CD14-positive monocyte (primary cell): Measurements from ENCODE around the gene ERBB4. TPM values are rescaled to one million over a fixed set of nuclear protein-coding genes. Genes with fewer than 3 reads are reported as not detected.

Source experiments
- DNase-seq, 3 donors: peaks; one replicate each; pipeline ENCODE4 v3.0.0-alpha.2; 2011 to 2022
- H2AFZ ChIP-seq: 2 replicates; pipeline ENCODE4 v1.6.0; 2012; ENCODE audit warnings: mild to moderate bottlenecking, low read depth, low read length, inconsistent platforms; ENCODE audit not compliant: insufficient read depth, poor library complexity, severe bottlenecking
- H3K27ac ChIP-seq, 2 donors: 1 replicate in 1 of 2; 2 replicates in 1 of 2; pipeline ENCODE4 v1.5.1; 2012 to 2013; ENCODE audit warnings: low read length in 2 of 2, control low read depth in 1 of 2, inconsistent platforms in 1 of 2, low read depth in 1 of 2, mild to moderate bottlenecking in 1 of 2
- H3K27me3 ChIP-seq, 2 donors: one replicate each; pipeline versions ENCODE4 v1.6.0 to v1.6.1; 2011 to 2013; ENCODE audit warnings: low read length in 2 of 2; ENCODE audit not compliant: control insufficient read depth in 2 of 2, insufficient read depth in 2 of 2
- H3K36me3 ChIP-seq, 2 donors: replicated peaks in 1 of 2; 1 replicate in 1 of 2; 2 replicates in 1 of 2; pipeline versions ENCODE4 v1.5.1 to v1.6.1; 2012 to 2013; ENCODE audit warnings: low read length in 2 of 2, control low read depth in 1 of 2, inconsistent platforms in 1 of 2, mild to moderate bottlenecking in 1 of 2; ENCODE audit not compliant: insufficient read depth in 2 of 2, control insufficient read depth in 1 of 2
- H3K4me1 ChIP-seq, 2 donors: 1 replicate in 1 of 2; 2 replicates in 1 of 2; pipeline versions ENCODE4 v1.5.1 to v1.6.1; 2012 to 2013; ENCODE audit warnings: low read length in 2 of 2, control low read depth in 1 of 2, inconsistent platforms in 1 of 2, mild to moderate bottlenecking in 1 of 2, moderate library complexity in 1 of 2; ENCODE audit not compliant: insufficient read depth in 2 of 2, control insufficient read depth in 1 of 2
- H3K4me2 ChIP-seq: replicated peaks from 2 replicates; pipeline ENCODE3; 2012; ENCODE audit warnings: low read length, moderate library complexity, mild to moderate bottlenecking; ENCODE audit not compliant: poor library complexity, severe bottlenecking; ENCODE audit errors: extremely low read depth
- H3K4me3 ChIP-seq, 3 experiments: fragments of 200-600 bp in 1 of 3; sonication (generic) in 1 of 3; replicated peaks in 1 of 3; 1 replicate in 2 of 3; 2 replicates in 1 of 3; pipeline ENCODE4 v1.5.1; 2011 to 2013; ENCODE audit warnings: low read length in 3 of 3, mild to moderate bottlenecking in 3 of 3, control low read depth in 2 of 3, low read depth in 2 of 3, inconsistent platforms in 1 of 3, moderate library complexity in 1 of 3
- H3K79me2 ChIP-seq: 2 replicates; pipeline ENCODE4 v1.6.0; 2012; ENCODE audit warnings: mild to moderate bottlenecking, control low read depth, inconsistent platforms, low read length, moderate library complexity; ENCODE audit not compliant: insufficient read depth
- H3K9ac ChIP-seq: 2 replicates; pipeline ENCODE4 v1.6.0; 2017; ENCODE audit warnings: low read length, mild to moderate bottlenecking; ENCODE audit not compliant: insufficient read depth, poor library complexity, severe bottlenecking
- H3K9me3 ChIP-seq, 2 donors: replicated peaks in 1 of 2; 1 replicate in 1 of 2; 2 replicates in 1 of 2; pipeline versions ENCODE4 v1.5.1 to v1.6.1; 2012 to 2013; ENCODE audit warnings: low read length in 2 of 2, control low read depth in 1 of 2; ENCODE audit not compliant: control insufficient read depth in 1 of 2, insufficient read depth in 1 of 2
- H4K20me1 ChIP-seq: 2 replicates; pipeline ENCODE4 v1.6.0; 2012; ENCODE audit warnings: mild to moderate bottlenecking, low read length, control low read depth, moderate library complexity; ENCODE audit not compliant: insufficient read depth
- H3K27ac Mint-ChIP-seq, 7 donors: one replicate each; pipeline ENCODE4 v1.8.0; 2020; ENCODE audit warnings: mild to moderate bottlenecking in 7 of 7, mixed read lengths in 7 of 7, moderate library complexity in 6 of 7, inconsistent platforms in 2 of 7
- H3K27me3 Mint-ChIP-seq, 3 donors: one replicate each; pipeline ENCODE4 v1.8.0; 2021 to 2022; ENCODE audit warnings: low read depth in 3 of 3, mild to moderate bottlenecking in 3 of 3, mixed read lengths in 3 of 3, moderate library complexity in 3 of 3, inconsistent platforms in 1 of 3
- H3K36me3 Mint-ChIP-seq, 2 donors: one replicate each; pipeline ENCODE4 v1.8.0; 2020; ENCODE audit warnings: mixed read lengths in 2 of 2, inconsistent platforms in 1 of 2, mild to moderate bottlenecking in 1 of 2
- H3K4me1 Mint-ChIP-seq: one replicate; pipeline ENCODE4 v1.8.0; 2020; ENCODE audit warnings: mild to moderate bottlenecking, mixed read lengths
- H3K4me3 Mint-ChIP-seq, 2 donors: one replicate each; pipeline ENCODE4 v1.8.0; 2020; ENCODE audit warnings: mild to moderate bottlenecking in 2 of 2, mixed read lengths in 2 of 2, moderate library complexity in 1 of 2
- H3K9me3 Mint-ChIP-seq, 7 donors: one replicate each; pipeline ENCODE4 v1.8.0; 2020 to 2022; ENCODE audit warnings: mixed read lengths in 7 of 7, mild to moderate bottlenecking in 6 of 7, moderate library complexity in 6 of 7, inconsistent platforms in 2 of 7
- WGBS: methylation state at CpG from one replicate; pipeline ENCODE4 v1.1.5; 2013; ENCODE audit warnings: missing lambda C conversion rate; ENCODE audit not compliant: insufficient coverage; 5-methylcytosine and 5-hydroxymethylcytosine counted together
- intact Hi-C, 2 donors: fragments of 100-400 bp; cut with micrococcal nuclease; formaldehyde crosslinking; loops; one replicate each; pipeline versions ENCODE4 v1.15.0 to v1.15.1; 2023
- polyA plus RNA-seq, 3 donors: library from polyadenylated mRNA; depleted of rRNA in 1 of 3; unstranded in 2 of 3; stranded (reverse) in 1 of 3; fragments of 300-500 nt in 2 of 3; fragments of >200 nt in 1 of 3; fragmentation: Illumina TruSeq in 2 of 3; gene quantifications; 1 replicate in 2 of 3; 2 replicates in 1 of 3; pipeline ENCODE4 v1.2.3, GENCODE V29; 2012 to 2021
- TF ChIP-seq, protein P1 (sequence below): fragments of 200-600 bp; IDR thresholded peaks from one replicate; pipeline ENCODE4 v1.8.0; 2022; ENCODE audit warnings: antibody characterized with exemption, mild to moderate bottlenecking

Gene ERBB4
- polyA plus RNA-seq, 3 donors, result not detected

DNA sequence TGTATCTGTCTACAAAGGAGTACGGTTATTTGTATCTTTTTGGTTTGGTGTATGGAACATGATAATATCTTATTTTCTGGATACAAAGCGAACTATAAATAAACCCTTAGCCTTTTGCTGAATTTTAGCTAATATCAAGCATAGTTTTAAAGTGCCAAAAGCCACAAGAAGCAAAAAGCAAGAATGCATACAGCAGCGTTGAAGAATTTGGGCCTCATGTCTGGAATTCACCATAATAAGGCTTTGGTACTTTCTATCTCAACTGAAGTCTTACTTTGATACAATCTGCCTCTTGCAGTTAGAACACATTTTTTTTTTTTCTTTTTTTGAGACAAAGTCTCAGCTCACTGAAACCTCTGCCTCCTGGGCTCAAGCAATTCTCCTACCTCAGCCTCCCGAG, 151.5 kb downstream of the ERBB4 start:
- Mint-ChIP-seq H3K9me3 (no peaks in the 10 kb centered on the region), H3K27ac (no peak overlapping the region), H3K4me3 (no peak overlapping the region), H3K4me1 (no peaks in the 10 kb centered on the region), H3K36me3 (no peaks in the 10 kb centered on the region), H3K27me3 (no peaks in the 10 kb centered on the region)
- Histone ChIP-seq H3K79me2 (no peaks in the 10 kb centered on the region), H3K4me1 (no peaks in the 10 kb centered on the region), H3K27ac (no peak overlapping the region), H4K20me1 (no peaks in the 10 kb centered on the region), H3K27me3 (no peaks in the 10 kb centered on the region), H3K4me2 (no peak overlapping the region), H3K9ac (no peak overlapping the region), H3K4me3 (no peak overlapping the region), H2AFZ (no peak overlapping the region), H3K36me3 (no peaks in the 10 kb centered on the region), H3K9me3 (no peaks in the 10 kb centered on the region)
- DNase-seq, result no peak
- intact Hi-C loops, result no loop called here
- WGBS, result no CpG with 5 or more reads among the region's 4 CpGs
- TF ChIP-seq, protein P1, sequence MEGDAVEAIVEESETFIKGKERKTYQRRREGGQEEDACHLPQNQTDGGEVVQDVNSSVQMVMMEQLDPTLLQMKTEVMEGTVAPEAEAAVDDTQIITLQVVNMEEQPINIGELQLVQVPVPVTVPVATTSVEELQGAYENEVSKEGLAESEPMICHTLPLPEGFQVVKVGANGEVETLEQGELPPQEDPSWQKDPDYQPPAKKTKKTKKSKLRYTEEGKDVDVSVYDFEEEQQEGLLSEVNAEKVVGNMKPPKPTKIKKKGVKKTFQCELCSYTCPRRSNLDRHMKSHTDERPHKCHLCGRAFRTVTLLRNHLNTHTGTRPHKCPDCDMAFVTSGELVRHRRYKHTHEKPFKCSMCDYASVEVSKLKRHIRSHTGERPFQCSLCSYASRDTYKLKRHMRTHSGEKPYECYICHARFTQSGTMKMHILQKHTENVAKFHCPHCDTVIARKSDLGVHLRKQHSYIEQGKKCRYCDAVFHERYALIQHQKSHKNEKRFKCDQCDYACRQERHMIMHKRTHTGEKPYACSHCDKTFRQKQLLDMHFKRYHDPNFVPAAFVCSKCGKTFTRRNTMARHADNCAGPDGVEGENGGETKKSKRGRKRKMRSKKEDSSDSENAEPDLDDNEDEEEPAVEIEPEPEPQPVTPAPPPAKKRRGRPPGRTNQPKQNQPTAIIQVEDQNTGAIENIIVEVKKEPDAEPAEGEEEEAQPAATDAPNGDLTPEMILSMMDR, result no peak

DNA sequence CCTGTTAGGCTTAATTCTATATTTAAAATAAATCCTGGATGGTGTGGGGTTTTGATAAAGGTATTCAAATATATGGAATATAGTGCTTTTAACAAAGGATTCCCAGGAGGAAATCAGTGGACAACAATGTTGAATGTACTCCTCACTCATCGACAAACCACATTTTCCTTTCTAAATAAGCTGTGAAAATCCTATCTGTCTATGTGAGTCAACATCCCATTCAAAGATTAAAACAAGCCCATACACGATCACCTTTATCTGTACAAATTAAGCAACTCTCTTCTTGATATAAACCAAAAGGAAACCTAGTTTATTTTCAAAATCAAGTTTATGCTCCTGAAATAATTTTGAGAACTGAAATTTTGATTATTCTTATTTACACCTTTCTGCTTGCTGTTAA, 153.4 kb downstream of the ERBB4 start:
- Histone ChIP-seq H3K27me3 (no peaks in the 10 kb centered on the region), H4K20me1 (no peaks in the 10 kb centered on the region), H3K9ac (no peak overlapping the region), H3K27ac (no peak overlapping the region), H3K79me2 (no peaks in the 10 kb centered on the region), H3K9me3 (no peaks in the 10 kb centered on the region), H3K4me2 (no peak overlapping the region), H3K4me1 (no peaks in the 10 kb centered on the region), H3K4me3 (no peak overlapping the region), H2AFZ (no peak overlapping the region), H3K36me3 (no peaks in the 10 kb centered on the region)
- Mint-ChIP-seq H3K4me1 (no peaks in the 10 kb centered on the region), H3K27ac (no peak overlapping the region), H3K36me3 (no peaks in the 10 kb centered on the region), H3K4me3 (no peak overlapping the region), H3K9me3 (no peaks in the 10 kb centered on the region), H3K27me3 (no peaks in the 10 kb centered on the region)
- DNase-seq, result no peak
- intact Hi-C loops, result no loop called here
- 88% methylated on average over 1 of the region's 2 CpGs for WGBS
- TF ChIP-seq, protein P1, result no peak
